NCI-H2107 treated with DMSO at 0.1 percent for 48 hours (cell line): ENCODE data around the gene NME4.

Experiments
- DNase-seq: peaks from one replicate; lab custom pipeline; 2025; ENCODE audit not compliant: unreplicated experiment; lab: John Stamatoyannopoulos, UW

Gene NME4

DNA sequence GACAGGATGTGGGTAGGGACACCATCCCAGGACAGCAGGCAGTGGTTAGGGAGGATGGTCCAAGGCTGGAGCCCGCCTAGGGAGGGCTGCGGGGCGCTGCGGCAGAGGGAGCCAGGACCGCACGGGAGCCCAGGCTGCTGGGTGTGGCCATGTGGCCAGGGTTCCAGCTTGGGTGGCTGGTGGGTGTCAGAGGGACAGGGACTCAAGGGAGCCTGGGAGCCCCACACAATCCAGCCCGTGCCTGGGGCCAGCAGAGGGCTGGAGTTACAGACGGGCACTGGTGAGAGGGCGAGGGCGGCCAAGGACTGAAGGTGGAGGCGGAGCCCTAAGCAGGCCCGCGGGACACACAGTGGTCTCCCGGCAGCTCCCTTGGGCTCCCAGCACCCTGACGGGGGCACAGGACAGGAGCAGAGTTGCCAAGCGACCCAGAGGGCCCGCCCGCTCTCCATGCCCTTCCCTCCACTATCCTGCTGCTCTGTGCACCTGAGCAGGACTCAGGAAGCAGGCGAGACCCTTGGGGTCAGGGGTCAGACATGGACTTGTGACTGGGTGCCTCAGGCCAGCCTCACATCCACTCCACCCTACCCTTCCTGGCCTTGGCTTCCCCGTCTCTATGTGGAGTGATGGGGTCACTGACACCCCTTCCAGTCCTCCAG is 33.8 kb upstream of the NME4 start:
- DNase-seq = no peak

DNA sequence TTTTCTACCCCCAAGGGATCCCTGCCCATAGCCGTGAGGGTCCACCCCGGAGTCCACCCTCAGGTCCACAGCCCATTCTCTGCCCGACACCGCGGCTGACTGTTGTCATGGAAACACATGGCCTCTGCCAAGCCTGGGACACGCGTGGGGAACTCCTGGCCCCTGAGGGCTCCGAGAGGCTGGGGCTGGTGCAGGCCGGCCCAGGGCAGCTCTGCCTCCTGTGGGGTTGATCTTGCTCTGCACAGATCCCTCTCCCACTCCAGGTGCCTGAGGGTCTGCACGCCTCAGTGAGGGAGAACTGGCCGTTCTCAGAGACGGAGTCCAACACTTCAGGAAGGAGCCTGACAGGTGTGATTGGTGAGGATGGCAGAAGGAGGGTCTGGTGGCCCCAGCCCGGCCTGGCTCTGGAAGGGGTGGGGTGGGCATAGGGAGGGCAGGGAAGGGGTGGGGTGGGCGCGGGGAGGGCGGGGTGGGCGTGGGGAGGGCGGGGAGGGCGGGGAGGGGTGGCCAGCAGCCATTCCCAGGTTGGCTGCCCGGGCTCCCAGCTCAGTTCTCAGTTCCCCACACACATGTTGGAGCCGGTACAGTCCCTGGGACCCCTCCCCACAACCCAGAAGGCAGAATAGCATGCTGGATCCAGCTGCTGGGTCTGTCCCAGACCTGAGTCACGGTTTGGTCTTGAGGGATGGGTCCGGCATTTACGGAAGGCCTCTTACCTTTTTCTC is 33.1 kb upstream of the NME4 start:
- DNase-seq = no peak

DNA sequence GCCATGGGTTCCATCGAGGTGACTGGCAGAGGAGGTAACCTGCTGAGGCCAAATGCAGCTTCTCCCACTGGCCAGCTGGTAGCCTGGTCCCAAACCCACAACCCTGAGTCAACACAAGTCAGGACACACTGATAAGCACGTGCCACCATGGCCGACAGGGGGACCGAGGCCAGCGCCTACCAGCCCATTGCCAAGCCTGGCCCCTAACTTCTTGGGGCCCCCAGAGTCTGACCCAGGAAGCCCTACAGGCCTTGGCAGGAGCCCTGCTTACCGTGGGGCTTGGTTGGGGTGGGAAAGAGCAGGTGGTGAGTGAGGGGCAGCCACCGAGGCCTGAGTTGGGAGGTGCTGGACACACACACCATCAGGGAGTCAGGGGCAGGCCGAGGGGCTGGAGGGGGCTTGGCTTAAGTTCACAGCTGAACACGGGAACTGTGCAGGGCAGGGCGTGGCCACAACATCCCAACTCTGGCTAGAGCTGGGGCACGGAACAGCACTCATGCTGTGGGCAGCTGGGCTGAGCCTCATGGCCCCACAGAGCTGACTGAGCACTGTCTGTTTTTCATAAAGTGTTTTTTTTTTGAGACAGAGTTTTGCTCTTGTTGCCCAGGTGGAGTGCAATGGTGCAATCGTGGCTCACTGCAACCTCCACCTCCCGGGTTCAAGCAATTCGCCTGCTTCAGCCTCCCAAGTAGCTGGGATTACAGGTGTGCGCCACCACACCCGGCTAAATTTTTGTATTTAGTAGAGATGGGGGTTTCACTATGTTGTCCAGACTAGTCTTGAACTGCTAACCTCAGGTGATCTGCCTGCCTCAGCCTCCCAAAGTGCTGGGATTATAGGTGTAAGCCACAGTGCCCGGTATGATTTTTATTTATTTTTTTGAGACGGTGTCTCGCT is 32.2 kb upstream of the NME4 start:
- no peak for DNase-seq

DNA sequence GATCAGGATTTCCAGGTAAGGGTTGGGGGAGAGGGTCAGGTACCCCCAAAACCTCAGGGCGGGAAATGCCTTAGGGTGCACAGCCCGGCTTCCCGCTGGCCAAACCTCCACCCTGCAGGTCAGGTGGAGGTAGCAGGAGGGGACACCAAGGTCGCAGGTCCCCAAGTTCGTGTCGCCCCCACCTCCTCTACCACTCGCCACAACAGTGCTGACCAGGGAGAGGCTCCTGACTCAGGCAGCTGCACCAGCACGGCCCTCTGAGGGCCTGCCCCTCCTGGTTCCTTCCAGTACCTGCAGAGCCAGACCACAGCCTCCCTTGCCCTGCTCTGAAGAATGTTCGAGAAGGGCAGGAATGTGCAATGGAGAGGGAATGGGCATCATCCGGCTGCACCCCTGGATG is 30.5 kb upstream of the NME4 start:
- no peak for DNase-seq

DNA sequence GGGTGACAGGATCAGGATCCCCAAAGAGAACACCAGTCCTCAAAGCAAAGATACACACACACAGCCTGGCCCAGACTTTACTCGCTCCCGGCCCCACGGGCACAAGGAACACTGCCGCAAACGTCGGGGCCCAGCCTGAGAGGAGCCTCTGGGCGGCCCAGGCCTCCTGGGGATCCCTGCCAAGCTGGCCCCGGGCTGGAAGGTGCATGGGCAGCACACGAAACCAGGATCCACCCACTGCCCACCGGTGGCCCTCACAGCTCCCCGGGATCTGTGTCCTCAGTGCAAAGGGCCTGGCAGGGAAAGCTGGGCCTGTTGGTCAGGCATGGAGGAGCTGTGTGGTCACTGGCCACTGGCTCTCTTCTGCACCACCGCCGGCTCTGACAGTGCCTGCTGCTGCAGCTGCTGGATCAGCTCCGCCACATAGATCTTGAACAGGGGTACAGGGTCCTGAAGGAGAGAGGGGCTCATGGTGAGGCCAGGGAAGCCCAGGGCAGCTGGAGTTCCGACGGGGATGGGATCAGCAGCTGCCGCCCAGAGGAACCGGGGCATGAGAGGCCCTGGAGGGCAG is 29.6 kb upstream of the NME4 start:
- DNase-seq = no peak

DNA sequence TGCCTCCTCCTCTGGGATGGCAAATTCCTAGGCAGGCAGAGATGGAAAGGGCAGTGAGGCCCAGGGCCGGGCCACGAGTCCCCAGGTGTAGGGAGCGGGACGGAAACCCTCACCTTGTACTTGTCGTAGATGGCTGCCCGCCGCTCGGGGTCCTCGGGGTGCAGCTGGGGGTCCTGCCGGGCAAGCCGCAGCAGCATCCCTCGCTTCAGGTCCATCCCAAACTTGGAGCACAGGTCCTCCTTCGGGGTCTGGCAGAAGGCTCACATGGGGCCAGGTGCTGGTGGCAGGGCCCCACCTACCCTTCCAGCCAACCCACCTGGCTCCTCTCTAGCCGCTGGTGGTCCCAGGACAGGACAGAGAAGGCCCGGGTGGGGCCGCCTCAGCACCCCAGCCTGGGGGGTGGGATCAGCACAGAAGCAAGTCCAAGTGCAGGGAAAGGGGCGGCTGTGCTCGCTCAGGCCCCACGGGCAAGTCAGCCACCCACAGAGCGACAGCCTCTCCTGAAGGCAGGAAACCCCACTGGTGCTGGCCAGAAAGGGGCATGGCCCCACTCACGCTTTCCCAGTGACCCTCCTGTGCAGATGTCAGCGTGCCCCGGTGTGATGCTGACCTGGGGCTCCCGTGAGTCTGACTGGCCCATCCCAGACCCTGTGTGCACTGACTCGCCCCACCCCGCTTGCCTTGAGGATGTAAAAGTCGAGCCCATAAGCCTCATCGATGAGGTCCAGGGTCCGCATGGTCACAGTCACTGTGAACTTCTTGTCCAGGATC is 28.4 kb upstream of the NME4 start:
- no peak for DNase-seq

DNA sequence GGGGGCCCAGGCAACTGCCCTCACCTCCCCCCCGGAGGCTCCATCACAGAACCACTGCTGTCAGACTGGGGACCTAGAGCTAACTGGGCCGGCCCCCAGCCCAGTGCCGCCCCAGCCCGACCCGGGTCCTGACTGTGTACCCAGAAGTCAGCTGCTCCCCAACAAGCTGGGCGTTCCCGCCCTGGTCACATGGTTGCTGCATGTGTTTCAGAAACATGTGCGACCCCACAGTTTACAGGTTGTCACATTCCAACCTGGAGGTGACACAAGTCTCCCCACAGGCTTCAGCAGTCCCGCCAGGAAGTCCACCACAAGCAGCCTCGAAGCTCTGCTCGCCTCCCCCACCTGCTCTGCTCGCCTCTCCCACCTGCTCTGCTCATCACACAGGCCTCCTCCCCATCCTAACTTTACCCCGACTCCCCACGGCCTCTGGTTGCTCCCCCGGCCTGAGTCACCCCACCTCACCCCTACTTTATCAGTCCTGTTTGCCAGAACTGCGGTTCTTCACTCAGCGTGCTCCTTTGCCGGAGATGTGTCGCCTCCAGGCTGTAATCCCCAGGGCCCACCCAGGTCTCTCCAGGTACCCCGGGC is 27.6 kb upstream of the NME4 start:
- no peak for DNase-seq

DNA sequence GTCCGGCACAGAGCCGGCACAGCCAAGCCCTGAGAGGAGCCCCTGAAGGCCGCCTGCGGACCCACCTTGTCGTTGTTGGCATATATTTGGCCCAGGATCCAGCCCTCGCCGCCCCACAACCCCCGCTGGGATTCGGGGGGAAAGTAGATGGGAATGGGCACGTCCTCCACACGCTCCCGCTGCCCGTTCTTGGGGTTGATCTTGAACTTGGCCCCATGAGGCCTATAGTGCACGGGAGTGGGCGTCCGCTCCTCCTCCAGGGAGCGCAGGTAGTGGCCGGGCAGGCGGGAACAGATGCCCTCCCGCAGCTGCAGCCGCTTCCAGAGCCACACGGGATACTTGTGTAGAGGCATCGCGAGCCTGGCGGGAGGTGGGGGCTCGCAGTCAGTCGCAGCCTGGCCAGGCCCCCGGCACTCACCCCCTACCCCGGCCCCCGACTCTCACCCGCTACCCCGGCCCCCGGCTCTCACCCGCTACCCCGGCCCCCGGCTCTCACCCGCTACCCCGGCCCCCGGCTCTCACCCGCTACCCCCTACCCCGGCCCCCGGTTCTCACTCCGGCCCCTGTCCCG is 27.0 kb upstream of the NME4 start:
- no peak for DNase-seq

DNA sequence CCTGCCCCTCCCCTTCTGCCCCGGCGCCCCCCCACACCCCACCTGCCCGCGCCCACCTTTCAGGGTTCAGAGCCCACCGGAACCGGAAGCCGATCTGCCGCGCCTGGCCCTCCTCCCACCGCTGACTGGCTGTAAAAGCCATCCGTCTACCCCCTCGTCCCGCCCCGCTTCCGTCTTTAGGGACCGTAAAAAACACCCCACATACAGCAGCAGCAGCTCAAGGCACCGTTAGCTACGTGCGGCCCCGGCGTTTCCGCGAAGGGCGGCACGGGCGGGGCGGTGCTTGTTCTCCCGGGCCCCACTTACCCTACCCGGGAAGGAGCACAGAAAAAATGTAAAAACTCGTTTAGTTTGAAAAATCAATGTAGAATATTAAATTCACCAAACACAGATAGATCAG is 26.6 kb upstream of the NME4 start, which contains the start of gene MRPL28:
MRPL28 (minus strand) TSS at position 96 of the 400 bp plus-strand sequence. CDS start 320 bp downstream, outside the sequence.
- peak; percentile 83 for DNase-seq

DNA sequence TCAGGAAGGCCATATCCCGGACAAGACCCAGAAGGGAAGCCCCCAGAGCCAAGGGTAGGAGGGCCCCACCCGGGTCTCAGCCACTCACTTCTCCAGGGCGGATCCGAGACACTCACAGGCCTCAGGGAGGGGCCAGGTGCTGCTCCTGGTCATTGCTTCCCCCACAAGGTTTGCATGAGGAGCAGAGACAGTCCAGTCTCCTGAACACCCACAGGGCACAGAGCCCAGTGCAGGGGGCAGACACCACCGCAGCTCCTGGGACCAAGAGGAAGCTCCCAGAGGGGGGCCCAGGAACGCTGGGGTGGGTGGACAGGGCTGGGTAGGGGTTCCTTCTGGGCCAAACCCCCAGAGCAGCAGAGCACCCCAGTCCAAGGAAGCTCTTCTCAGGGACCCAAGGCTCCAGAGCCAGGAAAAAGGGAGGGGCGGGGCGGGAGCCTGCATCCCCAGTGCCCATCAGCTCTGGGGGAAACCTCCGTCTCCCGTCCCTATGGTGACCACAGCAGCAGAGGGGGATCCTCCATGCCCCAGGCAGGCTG is 26.0 kb upstream of the NME4 start:
- no peak for DNase-seq

DNA sequence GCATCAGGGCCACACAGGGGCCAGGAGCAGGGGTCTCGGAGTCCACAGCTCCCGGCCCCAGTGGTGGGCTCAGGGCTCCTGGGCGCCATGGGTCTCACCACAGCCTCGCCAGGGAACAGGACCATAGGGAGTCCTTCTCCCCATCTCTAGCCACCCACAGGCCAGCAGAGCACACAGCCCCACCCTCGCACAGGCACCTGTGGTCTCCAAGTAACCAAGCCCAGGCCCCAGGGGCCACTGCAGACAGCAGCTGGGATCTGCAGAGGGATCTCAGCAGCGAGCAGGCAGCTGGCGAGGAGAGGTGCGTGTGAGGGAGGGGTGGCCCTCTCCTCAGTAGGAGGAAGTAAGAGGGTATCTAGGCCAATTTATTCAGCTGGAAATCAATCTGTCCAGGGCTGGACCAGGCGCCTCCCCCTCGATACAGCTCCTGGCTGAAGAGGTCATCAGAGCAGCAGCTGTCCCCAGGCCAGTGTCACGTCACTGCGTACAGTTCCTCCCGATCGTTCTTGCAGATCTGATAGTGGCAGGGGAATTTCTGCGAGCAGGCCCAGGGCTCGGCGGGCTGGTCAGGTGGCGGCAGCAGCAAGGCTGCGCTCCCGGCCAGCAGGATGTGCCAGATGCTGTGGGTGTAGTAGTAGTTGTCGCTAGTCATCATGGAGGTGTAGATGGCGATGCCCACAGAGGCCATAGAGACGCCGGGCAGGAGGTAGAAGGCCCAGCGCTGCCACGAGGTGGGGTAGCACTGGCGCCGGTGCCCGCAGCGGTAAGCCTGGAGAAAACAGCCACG is 25.3 kb upstream of the NME4 start:
- DNase-seq = peak; percentile 77

DNA sequence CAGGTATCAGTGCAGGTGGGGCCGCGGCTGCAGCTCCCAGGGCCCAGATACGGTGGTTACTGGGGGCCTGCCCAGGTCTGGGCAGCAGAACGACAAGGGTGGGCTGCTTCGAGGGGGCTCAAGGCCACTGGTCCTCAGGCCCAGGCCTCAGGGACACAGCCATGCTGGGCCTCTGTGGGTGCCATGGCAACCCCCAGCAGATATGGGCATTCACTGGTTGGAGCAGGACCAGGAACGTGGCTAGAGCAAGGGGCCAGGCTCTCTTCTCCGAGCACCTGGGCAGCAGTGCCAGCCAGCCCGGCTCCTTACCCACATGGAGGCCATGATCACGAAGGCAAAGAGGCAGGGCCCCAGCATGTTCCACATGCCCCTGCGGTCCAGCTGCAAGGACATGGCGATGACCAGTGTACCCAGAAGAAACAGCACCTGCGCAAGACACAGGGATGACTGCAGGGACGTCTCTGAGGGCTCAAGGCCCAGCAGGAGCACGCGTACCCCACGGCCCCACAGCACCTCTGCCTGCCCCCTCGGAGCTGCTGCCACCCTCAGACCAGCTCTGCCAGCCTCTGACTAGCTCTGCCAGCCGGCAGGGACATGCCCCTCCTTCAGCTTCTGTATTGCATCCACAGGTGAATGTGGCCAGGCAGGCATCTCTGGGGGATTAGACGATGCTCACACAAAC is 24.6 kb upstream of the NME4 start:
- no peak for DNase-seq

DNA sequence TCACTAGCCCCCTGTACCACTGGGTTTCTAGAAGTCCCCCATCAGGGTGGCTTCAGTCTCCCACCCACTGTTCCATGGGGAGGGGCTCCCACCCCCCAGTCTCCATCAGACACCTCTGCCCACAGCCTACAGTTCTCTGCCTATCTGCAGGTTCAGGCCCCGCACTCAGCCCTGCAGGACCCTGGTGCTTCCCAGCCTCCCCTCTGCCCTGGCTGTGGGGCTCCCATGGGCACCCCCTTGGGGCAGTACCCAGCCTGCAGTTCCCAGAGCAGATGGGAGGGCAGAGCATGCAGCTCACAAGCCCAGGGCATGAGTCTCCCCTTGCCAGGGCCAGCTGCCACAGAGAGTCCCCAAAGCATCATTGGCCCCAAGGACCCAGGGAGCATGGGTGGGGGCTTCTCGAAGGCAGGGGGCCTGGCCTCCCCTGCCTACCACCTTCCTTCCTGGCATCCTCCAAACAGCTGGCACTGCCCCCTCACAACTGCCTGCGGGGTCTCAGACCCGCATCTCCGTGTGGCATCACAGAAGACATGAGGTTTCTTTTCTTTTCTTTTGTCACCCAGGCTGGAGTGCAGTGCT is 23.9 kb upstream of the NME4 start:
- no peak for DNase-seq

DNA sequence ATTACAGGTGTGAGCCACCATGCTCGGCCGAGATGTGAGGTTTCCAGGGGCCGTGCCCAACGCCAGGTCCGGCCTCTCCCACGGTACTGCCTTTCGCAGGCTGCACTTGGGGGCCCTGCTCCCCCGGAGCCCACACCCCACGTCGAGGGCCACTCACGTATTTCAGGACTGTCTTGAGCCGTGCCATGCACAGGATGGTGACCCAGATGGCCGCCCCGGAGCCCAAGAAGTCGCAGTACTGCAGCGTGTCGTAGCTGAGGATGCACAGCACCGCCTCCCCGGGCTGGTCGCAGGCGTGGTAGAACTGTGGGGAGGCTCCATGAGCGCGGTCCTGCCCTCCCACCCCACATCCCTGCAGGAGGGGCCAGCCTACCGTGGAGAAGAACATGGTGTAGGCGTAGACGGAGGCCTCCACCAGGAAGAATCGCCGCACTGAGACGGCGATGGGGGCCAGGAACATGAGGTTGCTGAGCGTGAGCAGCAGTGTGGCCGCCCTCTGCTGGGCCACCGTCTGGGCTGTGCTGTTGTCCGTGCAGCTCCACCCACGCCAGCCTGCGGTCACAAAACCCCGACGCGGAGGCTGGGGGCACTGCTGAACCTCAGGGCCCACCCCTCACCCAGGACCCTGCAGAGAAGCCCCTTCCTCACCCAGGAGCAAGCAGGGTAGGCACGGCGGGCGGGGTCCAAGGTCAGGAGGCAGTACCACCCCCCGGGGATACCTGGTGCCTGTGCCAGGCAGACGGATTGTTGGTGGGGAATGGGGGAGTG is 23.0 kb upstream of the NME4 start:
- no peak for DNase-seq

DNA sequence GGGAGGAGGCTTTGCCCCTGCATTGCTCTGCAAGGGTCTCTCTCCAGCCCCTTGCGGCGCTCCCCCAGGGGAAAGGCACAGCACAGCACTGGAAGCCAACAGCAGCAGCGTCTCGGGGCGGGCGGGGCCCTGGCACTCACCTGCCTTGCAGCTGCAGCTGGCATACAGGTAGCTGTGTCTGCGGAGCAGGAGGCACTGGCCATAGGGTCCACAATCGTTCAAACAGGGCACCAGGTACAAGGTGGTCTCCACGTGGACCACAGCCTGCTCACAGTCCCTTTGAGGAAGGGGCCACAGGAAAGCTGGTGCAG is 22.4 kb upstream of the NME4 start:
- DNase-seq = no peak

DNA sequence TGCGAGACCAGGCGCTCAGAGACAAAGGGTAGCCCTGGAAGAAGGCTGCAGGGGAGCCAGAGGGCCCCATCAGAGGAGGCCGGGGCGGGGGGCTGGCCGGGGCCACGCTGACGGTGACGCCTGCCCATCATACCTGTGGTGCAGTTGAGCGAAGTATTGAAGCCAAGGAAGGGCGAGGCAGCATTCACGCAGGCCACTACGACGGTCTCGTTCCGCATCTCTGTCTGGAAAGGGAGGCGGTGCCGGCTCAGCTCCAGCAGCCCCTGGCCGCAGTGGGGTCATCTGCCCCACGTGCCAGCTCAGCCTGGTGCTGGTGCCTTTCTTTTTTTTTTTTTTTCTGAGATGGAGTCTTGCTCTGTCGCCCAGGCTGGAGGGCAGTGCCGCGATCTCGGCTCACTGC is 21.8 kb upstream of the NME4 start:
- DNase-seq = no peak
